Activated CD4-positive, alpha-beta T cell treated with anti-CD3 and anti-CD28 coated beads, Interleukin-2, Interleukin-6, amounts not matched to agents 100 ng/mL and 50 ng/mL, durations not matched to agents 16 hours and 8 hours (primary cell): ENCODE results near the gene TRIB2.

Experiments used
- DNase-seq: peaks from one replicate; pipeline ENCODE4 v3.0.0-alpha.2; 2020

The TRIB2 gene

GRCh38 chr2:12721566-12722446 is 5.1 kb downstream of the TRIB2 start:
- DNase-seq, result peak; percentile 58

GRCh38 chr2:12722447-12723316 is 5.9 kb downstream of the TRIB2 start:
- no peak for DNase-seq

- no peak for DNase-seq
Observed at GRCh38 chr2:12723736-12724463, 7.2 kb downstream of the TRIB2 start.

- no peak for DNase-seq
Observed at GRCh38 chr2:12725233-12726187, 8.8 kb downstream of the TRIB2 start.

GRCh38 chr2:12726271-12726670 is 9.5 kb downstream of the TRIB2 start:
- DNase-seq, result no peak

GRCh38 chr2:12727065-12727464 is 10.3 kb downstream of the TRIB2 start:
- DNase-seq, result no peak

- DNase-seq, result no peak
Observed at GRCh38 chr2:12727641-12728040, 10.9 kb downstream of the TRIB2 start.

- peak; percentile 81 for DNase-seq
Observed at GRCh38 chr2:12728221-12728777, 11.6 kb downstream of the TRIB2 start.

GRCh38 chr2:12730265-12730664 is 13.5 kb downstream of the TRIB2 start:
- no peak for DNase-seq

- no peak for DNase-seq
Observed at GRCh38 chr2:12731701-12732280, 15.1 kb downstream of the TRIB2 start.

- DNase-seq, result no peak
Observed at GRCh38 chr2:12732651-12733050, 15.9 kb downstream of the TRIB2 start.

GRCh38 chr2:12733846-12734245 is 17.1 kb downstream of the TRIB2 start:
- DNase-seq, result no peak

GRCh38 chr2:12734914-12735654 is 18.3 kb downstream of the TRIB2 start:
- DNase-seq, result no peak

- DNase-seq, result no peak
Observed at GRCh38 chr2:12737297-12737696, 20.6 kb downstream of the TRIB2 start.

GRCh38 chr2:12737738-12738485 is 21.2 kb downstream of the TRIB2 start:
- DNase-seq, result no peak

- DNase-seq, result no peak
Observed at GRCh38 chr2:12739721-12740254, 23.1 kb downstream of the TRIB2 start.

- DNase-seq, result no peak
Observed at GRCh38 chr2:12741380-12741779, 24.6 kb downstream of the TRIB2 start.

GRCh38 chr2:12742891-12743290 is 26.2 kb downstream of the TRIB2 start:
- no peak for DNase-seq

- DNase-seq, result no peak
Observed at GRCh38 chr2:12750166-12750905, 33.6 kb downstream of the TRIB2 start.
